Smooth muscle cell (in vitro differentiated cells): ENCODE data around the gene KCNAB1. TPM values are rescaled to one million over a fixed set of nuclear protein-coding genes. Genes with fewer than 3 reads are reported as not detected.

ENCODE experiments used
- DNase-seq: peaks from one replicate; lab custom pipeline; 2025; ENCODE audit not compliant: unreplicated experiment; lab: John Stamatoyannopoulos, UW
- H2AFZ ChIP-seq: fragments of 200-600 bp; sonication (generic); 2 replicates; pipeline ENCODE4 v1.6.0; 2016; ENCODE audit warnings: antibody characterized with exemption, low read depth, mild to moderate bottlenecking
- H3F3A ChIP-seq: fragments of 200-600 bp; sonication (generic); 2 replicates; pipeline ENCODE4 v1.6.0; 2017; ENCODE audit warnings: antibody characterized with exemption, low read depth
- H3K27ac ChIP-seq: fragments of 200-600 bp; sonication (generic); 2 replicates; pipeline ENCODE4 v1.5.1; 2016; ENCODE audit warnings: low read depth, mild to moderate bottlenecking
- H3K27me3 ChIP-seq: fragments of 200-600 bp; sonication (generic); 2 replicates; pipeline ENCODE4 v1.6.1; 2016; ENCODE audit warnings: low read depth, mild to moderate bottlenecking
- H3K36me3 ChIP-seq: fragments of 200-600 bp; sonication (generic); 2 replicates; pipeline ENCODE4 v1.5.1; 2016; ENCODE audit warnings: low read depth
- H3K4me1 ChIP-seq: fragments of 200-600 bp; sonication (generic); 2 replicates; pipeline ENCODE4 v1.5.1; 2016; ENCODE audit warnings: low read depth
- H3K4me2 ChIP-seq: fragments of 200-600 bp; sonication (generic); 2 replicates; pipeline ENCODE4 v1.6.0; 2016; ENCODE audit warnings: mild to moderate bottlenecking
- H3K4me3 ChIP-seq: fragments of 200-600 bp; sonication (generic); 2 replicates; pipeline ENCODE4 v1.5.1; 2016; ENCODE audit warnings: mild to moderate bottlenecking
- H3K79me2 ChIP-seq: fragments of 200-600 bp; sonication (generic); 2 replicates; pipeline ENCODE4 v1.6.0; 2016; ENCODE audit warnings: low read depth, mild to moderate bottlenecking
- H3K9ac ChIP-seq: fragments of 200-600 bp; sonication (generic); 2 replicates; pipeline ENCODE4 v1.6.0; 2016; ENCODE audit warnings: low read depth
- H3K9me3 ChIP-seq: fragments of 200-600 bp; sonication (generic); replicated peaks from 2 replicates; pipeline ENCODE4 v1.5.1; 2016; ENCODE audit warnings: low read depth
- H4K20me1 ChIP-seq: fragments of 200-600 bp; sonication (generic); 2 replicates; pipeline ENCODE4 v1.6.0; 2016; ENCODE audit warnings: low read depth
- WGBS: methylation state at CpG from one replicate; pipeline ENCODE4 v1.1.7; 2016; ENCODE audit warnings: low lambda C conversion rate; 5-methylcytosine and 5-hydroxymethylcytosine counted together
- polyA plus RNA-seq: library from polyadenylated mRNA; unstranded; fragments of >200 nt; fragmentation: Nextera tagmentation; extraction: Ambion mirVana; gene quantifications from 2 replicates; pipeline ENCODE4 v1.2.1, GENCODE V29; 2016
- total RNA-seq: library from RNA; depleted of rRNA; stranded (reverse); fragments of >200 nt; gene quantifications from 2 replicates; pipeline ENCODE4 v1.2.3, GENCODE V29; 2014
- TF ChIP-seq, protein P1 (sequence below): fragments of 200-600 bp; sonication (generic); IDR thresholded peaks from 2 replicates; pipeline ENCODE4 v1.5.1; 2017; ENCODE audit warnings: borderline replicate concordance, mild to moderate bottlenecking, antibody characterized with exemption; ENCODE audit not compliant: insufficient read depth, poor library complexity, severe bottlenecking

KCNAB1 gene
- total and polyA plus RNA-seq, 2 experiments from 2014 or later: 0.36 to 1.0 TPM

DNA sequence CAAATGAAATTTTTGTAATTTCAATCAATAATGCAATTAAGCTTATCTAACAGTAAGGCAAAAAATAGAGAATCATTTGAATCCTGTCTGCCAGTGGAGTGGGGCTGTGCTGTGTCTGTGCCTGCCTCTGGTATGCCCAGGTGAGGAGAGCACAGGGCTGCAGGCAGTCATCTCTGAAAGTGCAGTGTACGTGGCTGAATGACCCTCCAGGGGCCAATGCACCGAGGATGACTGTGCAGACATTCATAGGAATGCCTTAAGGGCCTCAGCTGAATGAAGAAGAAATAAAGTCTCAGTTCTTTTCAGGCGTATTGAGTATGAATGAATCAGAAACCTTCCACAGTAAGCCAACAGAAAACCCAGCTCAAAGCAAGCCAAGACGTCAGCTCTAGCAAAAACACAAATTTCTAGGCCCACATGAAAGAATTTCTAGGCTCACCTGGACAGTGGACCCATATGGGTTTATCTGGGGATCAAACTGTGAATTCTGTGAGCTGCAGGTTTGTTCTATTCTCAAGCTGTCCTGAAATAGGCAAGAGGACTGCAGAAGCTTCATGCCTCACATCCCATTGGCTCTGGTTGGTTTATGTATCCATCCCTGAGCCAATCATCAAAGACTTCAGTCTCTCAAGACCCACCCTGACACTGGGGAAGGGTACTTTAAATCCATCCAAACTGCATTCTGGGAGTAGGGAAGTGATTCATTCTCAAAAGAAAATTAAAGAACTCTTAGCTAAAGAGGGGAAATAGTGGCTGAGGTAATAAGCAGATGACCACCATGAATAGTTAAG, 311.2 kb downstream of the KCNAB1 start:
- Histone ChIP-seq H3K9me3 (no peaks in the 10 kb centered on the region), H3K79me2 (no peaks in the 10 kb centered on the region), H3K27ac (no peak overlapping the region), H3K4me2 (no peak overlapping the region), H3K36me3 (no peaks in the 10 kb centered on the region), H3K9ac (no peak overlapping the region), H3F3A (peaks cover 4% of the 10 kb centered on the region), H2AFZ (no peak overlapping the region), H3K27me3 (no peaks in the 10 kb centered on the region), H3K4me1 (no peaks in the 10 kb centered on the region), H3K4me3 (no peak overlapping the region), H4K20me1 (no peaks in the 10 kb centered on the region)
- 88% methylated on average over 4 of the region's 4 CpGs for WGBS
- DNase-seq: no peak
- TF ChIP-seq, protein P1, sequence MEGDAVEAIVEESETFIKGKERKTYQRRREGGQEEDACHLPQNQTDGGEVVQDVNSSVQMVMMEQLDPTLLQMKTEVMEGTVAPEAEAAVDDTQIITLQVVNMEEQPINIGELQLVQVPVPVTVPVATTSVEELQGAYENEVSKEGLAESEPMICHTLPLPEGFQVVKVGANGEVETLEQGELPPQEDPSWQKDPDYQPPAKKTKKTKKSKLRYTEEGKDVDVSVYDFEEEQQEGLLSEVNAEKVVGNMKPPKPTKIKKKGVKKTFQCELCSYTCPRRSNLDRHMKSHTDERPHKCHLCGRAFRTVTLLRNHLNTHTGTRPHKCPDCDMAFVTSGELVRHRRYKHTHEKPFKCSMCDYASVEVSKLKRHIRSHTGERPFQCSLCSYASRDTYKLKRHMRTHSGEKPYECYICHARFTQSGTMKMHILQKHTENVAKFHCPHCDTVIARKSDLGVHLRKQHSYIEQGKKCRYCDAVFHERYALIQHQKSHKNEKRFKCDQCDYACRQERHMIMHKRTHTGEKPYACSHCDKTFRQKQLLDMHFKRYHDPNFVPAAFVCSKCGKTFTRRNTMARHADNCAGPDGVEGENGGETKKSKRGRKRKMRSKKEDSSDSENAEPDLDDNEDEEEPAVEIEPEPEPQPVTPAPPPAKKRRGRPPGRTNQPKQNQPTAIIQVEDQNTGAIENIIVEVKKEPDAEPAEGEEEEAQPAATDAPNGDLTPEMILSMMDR: no peak

DNA sequence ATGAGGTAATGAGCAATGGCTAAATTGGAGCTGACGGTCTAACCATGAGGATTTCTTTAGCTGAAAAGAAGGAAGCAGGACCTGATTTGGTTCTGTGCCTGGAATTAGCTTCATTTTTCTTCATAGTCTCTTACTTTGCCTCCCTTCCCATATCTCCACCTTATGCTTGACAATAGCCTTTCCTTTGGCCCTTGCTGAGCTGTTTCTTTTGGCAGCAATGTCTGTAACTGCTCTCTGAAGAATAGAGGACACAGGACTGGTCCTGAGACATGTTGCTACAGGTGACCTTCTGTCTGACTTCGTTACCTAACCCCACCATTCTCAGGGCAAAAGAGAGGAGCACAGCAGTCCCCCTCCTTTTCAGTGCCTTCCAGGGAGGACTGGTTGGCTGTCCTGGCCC, 312.2 kb downstream of the KCNAB1 start:
- no peaks in the 10 kb centered on the region for H3K4me1 ChIP-seq
- H3K79me2 ChIP-seq: no peaks in the 10 kb centered on the region
- H3K9me3 ChIP-seq: no peaks in the 10 kb centered on the region
- H3K36me3 ChIP-seq: no peaks in the 10 kb centered on the region
- H3K27ac ChIP-seq: peak overlapping the region; percentile 80
- H2AFZ ChIP-seq: no peak overlapping the region
- WGBS: 87% methylated on average over 2 of the region's 2 CpGs
- H4K20me1 ChIP-seq: no peaks in the 10 kb centered on the region
- H3K4me3 ChIP-seq: no peak overlapping the region
- no peak for DNase-seq
- H3K4me2 ChIP-seq: peak overlapping the region; percentile 52
- no peak overlapping the region for H3K9ac ChIP-seq
- H3K27me3 ChIP-seq: no peaks in the 10 kb centered on the region
- TF ChIP-seq, protein P1: no peak
- H3F3A ChIP-seq: peaks cover 4% of the 10 kb centered on the region

DNA sequence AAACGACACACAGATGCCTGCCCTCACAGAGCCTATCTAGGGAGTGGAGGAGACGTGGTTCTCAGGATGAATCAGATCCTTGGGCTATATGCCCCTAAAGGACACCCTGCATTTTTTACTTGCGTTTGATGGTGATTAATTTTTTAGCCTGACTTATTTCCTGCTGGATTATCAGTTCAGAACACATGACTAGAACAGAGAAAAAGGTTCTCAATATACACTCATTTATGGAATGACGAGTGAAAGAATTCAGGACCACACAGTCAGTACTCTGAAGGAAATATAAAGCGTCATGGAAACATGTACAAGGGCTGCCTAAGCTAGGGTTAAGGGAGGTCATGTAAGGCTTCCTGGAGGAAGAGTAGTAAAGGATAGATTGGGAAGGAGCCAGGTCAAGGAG, 312.8 kb downstream of the KCNAB1 start:
- TF ChIP-seq, protein P1: no peak
- H3K27ac ChIP-seq: peak overlapping the region; percentile 80
- no peak overlapping the region for H2AFZ ChIP-seq
- no peaks in the 10 kb centered on the region for H3K27me3 ChIP-seq
- no peaks in the 10 kb centered on the region for H3K9me3 ChIP-seq
- peaks cover 4% of the 10 kb centered on the region for H3F3A ChIP-seq
- H3K4me2 ChIP-seq: peak overlapping the region; percentile 52
- H3K9ac ChIP-seq: peak overlapping the region; percentile 54
- H3K4me1 ChIP-seq: no peaks in the 10 kb centered on the region
- WGBS: 32% methylated on average over 5 of the region's 5 CpGs
- no peaks in the 10 kb centered on the region for H4K20me1 ChIP-seq
- no peaks in the 10 kb centered on the region for H3K36me3 ChIP-seq
- no peak overlapping the region for H3K4me3 ChIP-seq
- no peaks in the 10 kb centered on the region for H3K79me2 ChIP-seq
- no peak for DNase-seq

DNA sequence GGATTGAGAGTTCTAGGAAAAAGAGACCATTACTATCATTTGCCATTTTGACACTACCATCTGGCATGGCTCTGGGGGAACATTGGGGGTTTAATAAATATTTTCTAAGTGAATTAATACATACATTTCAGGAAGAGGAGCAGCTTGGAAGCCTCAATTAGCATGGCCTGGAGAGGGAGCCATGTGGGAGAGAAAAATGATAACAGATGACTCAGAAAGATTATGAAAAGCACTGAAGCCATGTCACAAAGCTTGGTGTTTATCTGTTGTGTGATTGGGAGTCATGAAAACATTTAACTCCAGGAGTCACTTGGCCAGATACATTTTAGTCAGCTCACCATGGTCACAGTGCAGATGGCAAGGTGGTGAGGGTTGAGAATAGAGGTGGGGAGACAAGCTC, 313.5 kb downstream of the KCNAB1 start:
- no peak for DNase-seq

More for the DNA sequence above, 313.5 kb downstream of the KCNAB1 start:
- H3K4me3 ChIP-seq: no peak overlapping the region
- H2AFZ ChIP-seq: no peak overlapping the region
- H3F3A ChIP-seq: peaks cover 4% of the 10 kb centered on the region
- H3K4me1 ChIP-seq: no peaks in the 10 kb centered on the region
- H3K4me2 ChIP-seq: peak overlapping the region; percentile 52
- TF ChIP-seq, protein P1: no peak
- H3K27ac ChIP-seq: peak overlapping the region; percentile 80
- H3K9me3 ChIP-seq: no peaks in the 10 kb centered on the region
- no peaks in the 10 kb centered on the region for H3K79me2 ChIP-seq
- H3K9ac ChIP-seq: peak overlapping the region; percentile 54
- H3K27me3 ChIP-seq: no peaks in the 10 kb centered on the region
- no peaks in the 10 kb centered on the region for H4K20me1 ChIP-seq
- H3K36me3 ChIP-seq: no peaks in the 10 kb centered on the region
